Ovary (tissue), 9 donors: ENCODE results near the gene EFCAB5. TPM values are rescaled to one million over a fixed set of nuclear protein-coding genes. Genes with fewer than 3 reads are reported as not detected.

Experiments used
- DNase-seq, 5 donors: peaks; one replicate each; pipeline ENCODE4 v3.0.0-alpha.2; 2019 to 2020
- H3K27ac ChIP-seq, 2 donors: fragments of 200-600 bp; one replicate each; pipeline versions ENCODE4 v1.5.1 to v1.8.0; 2019 to 2022
- H3K27me3 ChIP-seq: fragments of 200-600 bp; one replicate; pipeline ENCODE4 v1.8.0; 2022
- H3K36me3 ChIP-seq: fragments of 200-600 bp; sonication (generic); one replicate; pipeline ENCODE4 v1.5.1; 2019
- H3K4me1 ChIP-seq: one replicate; pipeline ENCODE4 v1.8.1; 2013; ENCODE audit warnings: mild to moderate bottlenecking, moderate library complexity; ENCODE audit not compliant: insufficient read depth
- H3K4me3 ChIP-seq: fragments of 200-600 bp; sonication (generic); one replicate; pipeline ENCODE4 v1.5.1; 2017
- H3K9me3 ChIP-seq, 2 donors: fragments of 200-600 bp in 1 of 2; sonication (generic) in 1 of 2; one replicate each; pipeline versions ENCODE4 v1.5.1 to v1.8.1; 2013 to 2019; ENCODE audit warnings: mild to moderate bottlenecking in 1 of 2, moderate library complexity in 1 of 2
- EP300 ChIP-seq: sonication (generic); formaldehyde crosslinking; IDR thresholded peaks from one replicate; pipeline ENCODE4 v1.6.1; 2017; ENCODE audit warnings: antibody characterized with exemption
- POLR2A ChIP-seq: fragments of 450-650 bp; IDR thresholded peaks from one replicate; pipeline ENCODE4 v1.6.1; 2017; ENCODE audit warnings: antibody characterized with exemption, mild to moderate bottlenecking, moderate library complexity
- WGBS, 3 donors: extraction: QIAGEN DNeasy Blood & Tissue Kit in 1 of 3; methylation state at CpG; one replicate each; pipeline versions ENCODE4 v1.1.5 to v1.1.7; 2013 to 2017; 5-methylcytosine and 5-hydroxymethylcytosine counted together
- intact Hi-C, 4 donors: fragments of 100-400 bp; cut with DNase I; formaldehyde crosslinking; loops; one replicate each; pipeline versions ENCODE4 v1.11.0 to v1.15.1; 2022 to 2023
- polyA plus RNA-seq, 2 donors: library from polyadenylated mRNA; stranded (reverse); fragments of 200-250 nt in 1 of 2; fragments of 350-450 nt in 1 of 2; fragmentation: Illumina TruSeq in 1 of 2; extraction: RNeasy Lipid Tissue Mini Kit (QIAGEN cat#74804) in 1 of 2; gene quantifications; one replicate each; pipeline ENCODE4 v1.2.3, GENCODE V29; 2013 to 2014
- total RNA-seq, 7 donors: library from RNA; depleted of rRNA in 2 of 7; stranded (reverse); fragments of >200 nt in 2 of 7; fragmentation: NEBNext Ultra II Directional in 3 of 7; extraction: Animal tissue kit (Norgen Biotek cat#: 25700) in 3 of 7; gene quantifications; one replicate each; pipeline versions ENCODE4 v1.1.0 to v1.2.4, GENCODE V29; 2016 to 2023
- TF ChIP-seq, protein P1 (sequence below), 3 donors: fragments of 450-650 bp in 2 of 3; fragments of 200-600 bp in 1 of 3; IDR thresholded peaks; one replicate each; pipeline versions ENCODE4 v1.5.1 to v1.8.0; 2016 to 2022; ENCODE audit warnings: antibody characterized with exemption in 3 of 3, mild to moderate bottlenecking in 1 of 3
- donor health status: DM: no; HTN: no; CAD: no; lungs with moderate emphysema.
- donor health status: DM: no; HTN: no; CAD: no.
- donor health status: Bipolar disorder and iron deficiency.
- donor health status: DM: yes; HTN: yes; CAD: no.
- donor health status: DM: no; HTN: no; CAD: no.
- donor health status: DM: yes; HTN: yes; CAD: no.

The EFCAB5 gene
- total and polyA plus RNA-seq, 9 donors = 0.05 to 0.32 (median 0.12) TPM; not detected in 5

DNA sequence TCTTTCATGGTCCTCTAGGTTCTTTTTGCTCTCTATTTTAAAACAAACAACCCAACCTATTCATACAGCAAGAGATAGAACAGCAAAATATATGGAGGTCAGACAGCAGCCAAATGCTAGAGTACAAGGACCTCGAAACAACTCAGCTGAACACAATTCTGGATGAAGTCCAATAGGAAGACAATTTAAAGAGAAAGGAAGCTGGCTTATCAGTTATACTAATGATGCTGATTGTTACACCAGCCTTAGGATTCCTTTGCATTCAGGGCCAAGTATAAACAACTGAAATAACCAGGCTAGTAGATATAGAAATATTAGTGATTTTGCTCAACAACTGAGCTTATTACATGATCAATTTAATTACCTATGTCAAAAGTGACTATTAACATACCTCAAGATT is 13.9 kb upstream of the EFCAB5 start:
- Histone ChIP-seq H3K27ac (no peak overlapping the region), H3K4me3 (no peak overlapping the region), H3K27me3 (no peaks in the 10 kb centered on the region), H3K36me3 (no peaks in the 10 kb centered on the region), H3K9me3 (no peaks in the 10 kb centered on the region), H3K4me1 (peaks cover 1% of the 10 kb centered on the region)
- no peak for DNase-seq
- WGBS, 3 donors = 4 to 20% (median 8%) methylated on average over 1 of the region's 1 CpG
- intact Hi-C loops = loop anchor here in 1 of 4 donors (10.0 kb wide), 2 partner anchors 293 to 343 kb away; partner anchors contain the start of gene GIT1
- no peak for TF ChIP-seq POLR2A
- TF ChIP-seq EP300 = no peak
- TF ChIP-seq, protein P1, sequence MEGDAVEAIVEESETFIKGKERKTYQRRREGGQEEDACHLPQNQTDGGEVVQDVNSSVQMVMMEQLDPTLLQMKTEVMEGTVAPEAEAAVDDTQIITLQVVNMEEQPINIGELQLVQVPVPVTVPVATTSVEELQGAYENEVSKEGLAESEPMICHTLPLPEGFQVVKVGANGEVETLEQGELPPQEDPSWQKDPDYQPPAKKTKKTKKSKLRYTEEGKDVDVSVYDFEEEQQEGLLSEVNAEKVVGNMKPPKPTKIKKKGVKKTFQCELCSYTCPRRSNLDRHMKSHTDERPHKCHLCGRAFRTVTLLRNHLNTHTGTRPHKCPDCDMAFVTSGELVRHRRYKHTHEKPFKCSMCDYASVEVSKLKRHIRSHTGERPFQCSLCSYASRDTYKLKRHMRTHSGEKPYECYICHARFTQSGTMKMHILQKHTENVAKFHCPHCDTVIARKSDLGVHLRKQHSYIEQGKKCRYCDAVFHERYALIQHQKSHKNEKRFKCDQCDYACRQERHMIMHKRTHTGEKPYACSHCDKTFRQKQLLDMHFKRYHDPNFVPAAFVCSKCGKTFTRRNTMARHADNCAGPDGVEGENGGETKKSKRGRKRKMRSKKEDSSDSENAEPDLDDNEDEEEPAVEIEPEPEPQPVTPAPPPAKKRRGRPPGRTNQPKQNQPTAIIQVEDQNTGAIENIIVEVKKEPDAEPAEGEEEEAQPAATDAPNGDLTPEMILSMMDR (IDR thresholded peaks at IDR 0.05) = no peak

DNA sequence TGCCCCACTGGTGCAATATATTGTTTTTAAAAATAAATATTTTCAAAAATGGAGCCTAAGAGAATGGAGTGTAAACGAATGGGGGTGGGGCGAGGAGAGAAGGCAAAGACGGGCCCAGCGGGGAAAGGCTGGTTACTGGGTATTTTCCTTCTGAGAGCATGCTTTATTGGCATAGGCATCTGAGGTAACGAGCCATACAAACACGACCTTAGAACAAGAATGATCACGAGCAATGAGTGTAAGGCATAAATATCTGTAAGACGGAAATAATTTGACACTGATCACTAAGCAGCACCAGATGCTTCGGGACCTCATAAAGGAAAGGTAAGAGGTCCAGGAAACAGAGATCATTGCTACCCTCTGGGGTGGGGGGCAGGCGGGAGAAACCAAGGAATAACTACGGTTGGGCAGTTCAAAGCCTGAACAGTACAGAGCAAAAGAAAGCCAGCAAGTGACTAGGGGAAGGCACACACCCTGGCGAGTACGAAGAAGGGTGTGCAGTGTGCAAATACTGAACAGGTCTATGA is 12.4 kb upstream of the EFCAB5 start:
- no peaks in the 10 kb centered on the region for H3K36me3 ChIP-seq
- TF ChIP-seq EP300 = no peak
- TF ChIP-seq, protein P1 (IDR thresholded peaks at IDR 0.05) = no peak
- no peak for TF ChIP-seq POLR2A
- H3K27me3 ChIP-seq = no peaks in the 10 kb centered on the region
- peaks cover 1% of the 10 kb centered on the region for H3K4me1 ChIP-seq
- H3K9me3 ChIP-seq = no peaks in the 10 kb centered on the region
- H3K4me3 ChIP-seq = peak overlapping the region; percentile 75
- DNase-seq = no peak
- H3K27ac ChIP-seq = peak overlapping the region in 1 of 2 donors; percentile 54
- WGBS, 3 donors = 1 to 3% (median 3%) methylated on average over 13 of the region's 13 CpGs
- intact Hi-C loops = loop anchor here in 1 of 4 donors (10.0 kb wide), 2 partner anchors 294 to 344 kb away; partner anchors contain the start of gene GIT1

- no peaks in the 10 kb centered on the region for H3K27me3 ChIP-seq
- peak within 1 kb of the TSS; percentile 75 for H3K4me3 ChIP-seq
- H3K9me3 ChIP-seq = no peaks in the 10 kb centered on the region
- peaks cover 1% of the 10 kb centered on the region for H3K4me1 ChIP-seq
- peak within 1 kb of the TSS; percentile 7 to 54 for H3K27ac ChIP-seq
- WGBS, 3 donors = 0 to 1% (median 0%) methylated on average over 56 to 71 of the region's 71 CpGs
- no peaks in the 10 kb centered on the region for H3K36me3 ChIP-seq
- intact Hi-C loops = loop anchor here (5.0 to 10.0 kb wide), 4 partner anchors 122 to 345 kb away; partner anchors contain the start of gene GIT1 (in 1 of the 4)
- TF ChIP-seq POLR2A = no peak
- TF ChIP-seq, protein P1 (IDR thresholded peaks at IDR 0.05) = no peak
- DNase-seq = peak; percentile 69 to 86 (median 81)
Observed at GRCh38 chr17:29929533-29930408, 11.7 kb upstream of the EFCAB5 start, which contains the start of gene SSH2. Gene SSH2 (minus strand): TSS chr17:29930228. CDS start chr17:29930000, 228 bp downstream.

- Histone ChIP-seq H3K9me3 (no peaks in the 10 kb centered on the region), H3K4me1 (peaks cover 1% of the 10 kb centered on the region), H3K27ac (peak overlapping the region; percentile 7 to 54), H3K36me3 (no peaks in the 10 kb centered on the region), H3K27me3 (no peaks in the 10 kb centered on the region), H3K4me3 (peak overlapping the region; percentile 75)
- WGBS, 3 donors = 0% methylated on average over 20 of the region's 20 CpGs
- TF ChIP-seq EP300 = no peak
- TF ChIP-seq POLR2A = no peak
- TF ChIP-seq, protein P1 (IDR thresholded peaks at IDR 0.05) = no peak
- DNase-seq = no peak
- intact Hi-C loops = loop anchor here (5.0 to 10.0 kb wide), 2 partner anchors 123 to 126 kb away; no protein-coding TSS in a partner anchor
Observed at GRCh38 chr17:29930409-29931010, 10.9 kb upstream of the EFCAB5 start.
